NB4 (cell line): ENCODE data around the gene DSTYK.

Source experiments
- CTCF ChIP-seq: IDR thresholded peaks from one replicate; pipeline ENCODE4 v1.5.1; 2012; ENCODE audit warnings: low read depth, low read length
- MAX ChIP-seq: IDR thresholded peaks from 2 replicates; pipeline ENCODE4 v1.6.1; 2011; ENCODE audit warnings: low read depth, low read length
- MYC ChIP-seq: IDR thresholded peaks from 2 replicates; pipeline ENCODE4 v1.6.1; 2011; ENCODE audit warnings: low read depth, low read length
- POLR2A ChIP-seq: IDR thresholded peaks from 2 replicates; pipeline ENCODE4 v1.6.1; 2011; ENCODE audit warnings: mild to moderate bottlenecking; ENCODE audit not compliant: insufficient read length; ENCODE audit errors: extremely low read depth

- TF ChIP-seq CTCF (no peak), POLR2A (no peak), MYC (no peak), MAX (no peak)
Measured at GRCh38 chr1:205208811-205209210, 2.7 kb downstream of the DSTYK start.
